GM12874 (cell line): ENCODE measurements around the gene TRIM4.

Source experiments
- TF ChIP-seq, protein P1 (sequence below): IDR thresholded peaks from 2 replicates; pipeline ENCODE4 v1.5.1; 2011; ENCODE audit warnings: low read depth, mild to moderate bottlenecking, control low read depth, low read length, moderate library complexity; ENCODE audit not compliant: insufficient read depth

The TRIM4 gene

DNA sequence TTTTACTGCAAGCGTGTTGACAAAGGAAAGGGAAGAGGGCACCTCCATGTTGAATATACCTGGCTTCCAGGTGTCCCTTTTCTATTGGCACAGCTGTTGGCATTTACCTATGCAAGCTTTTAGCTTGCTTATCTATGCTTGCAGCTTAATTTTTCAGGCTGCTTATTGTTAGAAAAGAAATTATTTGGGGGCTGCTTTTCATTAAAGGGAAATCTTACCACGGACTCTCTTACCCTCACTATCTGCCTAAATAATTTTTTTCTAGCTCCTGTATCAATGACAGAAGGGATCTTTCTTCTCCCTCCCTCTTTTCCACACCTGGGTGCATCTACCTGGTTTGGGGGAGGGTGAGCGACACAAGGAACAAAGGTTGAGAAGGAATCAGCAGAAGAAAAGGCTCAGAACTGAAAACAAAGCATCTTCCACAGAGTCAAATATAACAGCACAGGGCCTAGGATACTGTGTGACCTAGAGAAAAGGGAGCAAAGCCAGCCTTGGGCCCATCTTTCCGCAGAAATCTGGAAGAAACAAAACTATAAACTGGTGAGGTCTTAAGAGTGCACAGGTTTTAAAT lies 25.3 kb upstream of the TRIM4 start:
- TF ChIP-seq, protein P1, sequence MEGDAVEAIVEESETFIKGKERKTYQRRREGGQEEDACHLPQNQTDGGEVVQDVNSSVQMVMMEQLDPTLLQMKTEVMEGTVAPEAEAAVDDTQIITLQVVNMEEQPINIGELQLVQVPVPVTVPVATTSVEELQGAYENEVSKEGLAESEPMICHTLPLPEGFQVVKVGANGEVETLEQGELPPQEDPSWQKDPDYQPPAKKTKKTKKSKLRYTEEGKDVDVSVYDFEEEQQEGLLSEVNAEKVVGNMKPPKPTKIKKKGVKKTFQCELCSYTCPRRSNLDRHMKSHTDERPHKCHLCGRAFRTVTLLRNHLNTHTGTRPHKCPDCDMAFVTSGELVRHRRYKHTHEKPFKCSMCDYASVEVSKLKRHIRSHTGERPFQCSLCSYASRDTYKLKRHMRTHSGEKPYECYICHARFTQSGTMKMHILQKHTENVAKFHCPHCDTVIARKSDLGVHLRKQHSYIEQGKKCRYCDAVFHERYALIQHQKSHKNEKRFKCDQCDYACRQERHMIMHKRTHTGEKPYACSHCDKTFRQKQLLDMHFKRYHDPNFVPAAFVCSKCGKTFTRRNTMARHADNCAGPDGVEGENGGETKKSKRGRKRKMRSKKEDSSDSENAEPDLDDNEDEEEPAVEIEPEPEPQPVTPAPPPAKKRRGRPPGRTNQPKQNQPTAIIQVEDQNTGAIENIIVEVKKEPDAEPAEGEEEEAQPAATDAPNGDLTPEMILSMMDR, result no peak

DNA sequence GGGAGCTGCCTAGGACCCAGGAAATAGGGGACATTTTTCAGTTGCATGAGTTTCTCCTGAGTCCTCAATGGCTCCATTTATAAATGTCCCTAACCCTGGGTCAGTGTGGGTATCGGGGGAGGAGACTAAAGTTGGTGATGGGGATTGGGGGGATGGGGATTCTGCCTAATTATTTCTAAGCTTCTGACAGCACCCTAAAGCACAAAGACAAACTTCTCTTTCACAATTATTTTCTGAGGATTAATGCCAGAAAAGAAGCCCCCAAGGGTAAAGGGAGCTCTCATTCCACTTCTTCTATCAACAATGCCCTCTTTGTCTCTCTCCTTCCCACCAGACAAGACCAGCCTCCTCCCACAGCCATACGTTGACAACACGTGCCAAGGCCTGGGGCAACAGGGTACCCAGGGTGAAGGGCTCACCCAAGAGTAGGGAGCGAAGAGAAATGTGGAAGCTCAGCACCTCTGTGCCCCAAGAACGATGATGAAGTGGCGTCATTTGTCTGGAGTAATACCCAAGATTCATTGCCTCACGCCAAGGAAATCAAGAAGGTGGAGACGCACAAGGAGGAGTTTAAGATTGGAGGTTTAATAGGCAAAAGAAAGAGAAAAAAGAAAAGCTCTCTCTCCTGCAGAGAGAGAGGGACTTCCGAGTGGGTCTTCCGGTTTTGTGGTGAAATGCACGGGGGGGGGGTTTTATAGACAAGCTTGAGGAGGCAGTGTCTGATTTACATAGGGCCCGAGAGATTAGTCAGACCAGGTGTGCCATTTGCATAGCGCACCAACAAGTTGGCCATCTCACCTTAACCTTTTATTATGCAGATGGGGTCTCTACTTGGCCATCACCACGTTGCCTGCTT lies 24.5 kb upstream of the TRIM4 start:
- TF ChIP-seq, protein P1, result no peak

DNA sequence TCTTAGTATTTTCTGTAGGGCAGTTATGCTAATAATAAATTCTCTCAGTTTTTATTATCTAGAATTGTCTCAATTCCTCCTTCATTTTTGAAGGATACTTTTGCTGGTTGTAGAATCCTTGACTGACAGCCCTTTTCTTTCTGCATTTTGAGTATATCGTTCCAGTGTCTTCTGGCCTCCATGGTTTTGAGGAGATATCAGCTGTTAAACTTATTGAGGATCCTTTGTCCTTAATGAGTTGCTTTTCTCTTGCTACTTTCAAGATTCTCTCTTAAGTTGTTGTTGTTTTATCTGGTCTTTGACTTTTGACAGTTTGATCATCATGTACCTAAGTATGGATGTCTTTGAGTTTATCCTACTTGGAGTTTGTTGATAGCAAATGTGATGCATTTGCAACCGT lies 19.0 kb upstream of the TRIM4 start:
- TF ChIP-seq, protein P1, result no peak

DNA sequence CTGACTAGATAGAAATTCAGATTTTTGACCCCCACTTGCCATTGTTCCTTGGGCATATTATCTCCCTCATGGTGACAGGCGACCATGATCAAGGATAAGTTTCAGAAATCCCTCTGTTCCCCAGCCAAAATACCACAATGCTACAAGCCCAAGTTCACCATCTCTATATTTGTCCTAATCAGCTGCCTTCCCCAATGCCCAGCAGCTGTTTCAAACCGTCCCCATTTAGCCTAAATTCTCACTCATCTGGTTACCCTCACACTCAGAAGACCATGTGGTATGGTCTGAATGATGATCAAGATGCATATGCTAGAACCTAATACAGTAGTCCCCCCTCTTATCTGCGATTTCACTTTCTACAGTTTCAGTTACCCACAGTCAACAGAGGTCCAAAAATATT lies 11.0 kb upstream of the TRIM4 start:
- TF ChIP-seq, protein P1, result no peak

DNA sequence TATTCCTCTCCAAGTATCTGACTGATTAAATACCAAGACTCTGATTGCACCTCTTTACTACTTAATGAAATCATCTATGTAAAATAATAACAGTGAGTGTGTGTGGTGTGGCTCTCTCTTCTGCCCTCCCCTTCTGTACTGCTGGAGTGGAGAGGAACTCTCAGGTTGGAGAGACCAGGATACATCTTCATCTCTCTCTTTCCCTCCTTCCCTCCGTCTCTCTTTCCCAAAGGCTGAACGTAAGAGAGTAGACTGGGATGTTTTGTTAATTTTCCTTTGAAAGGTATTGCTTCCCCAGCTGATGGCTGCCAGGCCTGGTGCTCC lies 10.4 kb upstream of the TRIM4 start:
- TF ChIP-seq, protein P1, result no peak

DNA sequence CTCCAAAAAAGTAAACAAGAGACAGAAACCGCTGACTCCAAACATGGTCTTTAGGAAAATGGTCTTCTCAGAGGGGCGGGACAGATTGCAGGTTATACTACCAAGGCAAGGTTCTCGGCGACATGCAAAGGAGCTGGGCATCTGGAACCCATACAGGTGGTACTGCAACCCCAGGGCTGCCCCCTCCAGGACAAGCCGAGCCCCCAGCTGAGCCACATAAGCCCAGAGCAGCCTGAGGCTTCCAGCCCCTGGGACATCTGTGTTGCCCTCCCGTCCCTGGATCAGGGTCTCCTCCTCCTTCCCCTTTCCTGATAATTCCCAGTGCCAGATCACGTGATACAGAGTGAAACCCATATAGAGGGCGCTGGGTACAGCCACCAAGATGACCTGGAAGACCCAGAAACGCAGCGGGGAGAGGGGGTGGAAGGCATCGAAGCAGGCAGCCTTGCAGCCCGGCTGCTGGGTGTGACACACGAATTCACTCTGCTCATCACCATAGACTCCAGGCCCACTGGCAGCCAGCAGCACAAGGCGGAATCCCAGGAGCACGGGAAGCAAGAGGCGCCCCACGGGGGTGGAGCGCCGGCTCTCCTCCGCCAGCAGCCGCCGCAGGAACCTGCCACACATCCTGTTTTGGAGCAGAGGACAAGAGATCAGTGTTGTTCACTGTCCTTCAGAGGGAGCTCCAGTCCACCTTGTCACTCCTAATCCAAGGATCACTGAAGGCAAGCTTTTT lies 9.8 kb upstream of the TRIM4 start, which contains the start of gene GJC3:
Gene GJC3 (minus strand): TSS at position 627 of the 736 bp plus-strand sequence. CDS start 0 bp downstream, at position 627.
- TF ChIP-seq, protein P1, result no peak

DNA sequence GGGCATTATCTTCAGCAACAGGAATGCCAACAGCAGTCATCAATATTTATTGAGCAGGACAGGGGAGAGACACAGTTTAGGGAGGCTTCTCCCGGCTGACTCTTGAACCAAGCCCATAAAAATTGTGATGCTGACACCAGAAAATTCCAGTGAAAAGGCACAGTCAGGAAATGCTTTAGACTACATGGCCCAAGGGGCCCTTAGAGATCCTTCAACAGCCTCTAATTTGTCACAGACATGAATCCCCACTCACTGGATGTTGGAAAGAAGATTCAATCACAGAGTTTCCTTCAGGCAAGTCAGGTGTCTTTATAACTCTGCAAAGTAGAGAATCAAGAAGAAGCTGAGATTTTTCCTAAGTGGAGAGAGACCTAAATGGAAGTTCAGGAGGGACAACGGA lies 8.9 kb upstream of the TRIM4 start:
- TF ChIP-seq, protein P1, result no peak
